ENCODE data around the gene KASH5.

KASH5 gene, protein sequence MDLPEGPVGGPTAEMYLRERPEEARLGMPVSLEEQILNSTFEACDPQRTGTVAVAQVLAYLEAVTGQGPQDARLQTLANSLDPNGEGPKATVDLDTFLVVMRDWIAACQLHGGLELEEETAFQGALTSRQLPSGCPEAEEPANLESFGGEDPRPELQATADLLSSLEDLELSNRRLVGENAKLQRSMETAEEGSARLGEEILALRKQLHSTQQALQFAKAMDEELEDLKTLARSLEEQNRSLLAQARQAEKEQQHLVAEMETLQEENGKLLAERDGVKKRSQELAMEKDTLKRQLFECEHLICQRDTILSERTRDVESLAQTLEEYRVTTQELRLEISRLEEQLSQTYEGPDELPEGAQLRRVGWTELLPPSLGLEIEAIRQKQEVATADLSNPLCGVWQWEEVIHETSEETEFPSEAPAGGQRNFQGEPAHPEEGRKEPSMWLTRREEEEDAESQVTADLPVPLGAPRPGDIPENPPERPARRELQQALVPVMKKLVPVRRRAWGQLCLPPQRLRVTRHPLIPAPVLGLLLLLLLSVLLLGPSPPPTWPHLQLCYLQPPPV

GRCh38 chr19:49387936-49388372 is at the start of gene KASH5:
Gene KASH5 (plus strand): TSS chr19:49388249. CDS start chr19:49390884, 2,635 bp downstream.
- no peak for DNase-seq

DNA sequence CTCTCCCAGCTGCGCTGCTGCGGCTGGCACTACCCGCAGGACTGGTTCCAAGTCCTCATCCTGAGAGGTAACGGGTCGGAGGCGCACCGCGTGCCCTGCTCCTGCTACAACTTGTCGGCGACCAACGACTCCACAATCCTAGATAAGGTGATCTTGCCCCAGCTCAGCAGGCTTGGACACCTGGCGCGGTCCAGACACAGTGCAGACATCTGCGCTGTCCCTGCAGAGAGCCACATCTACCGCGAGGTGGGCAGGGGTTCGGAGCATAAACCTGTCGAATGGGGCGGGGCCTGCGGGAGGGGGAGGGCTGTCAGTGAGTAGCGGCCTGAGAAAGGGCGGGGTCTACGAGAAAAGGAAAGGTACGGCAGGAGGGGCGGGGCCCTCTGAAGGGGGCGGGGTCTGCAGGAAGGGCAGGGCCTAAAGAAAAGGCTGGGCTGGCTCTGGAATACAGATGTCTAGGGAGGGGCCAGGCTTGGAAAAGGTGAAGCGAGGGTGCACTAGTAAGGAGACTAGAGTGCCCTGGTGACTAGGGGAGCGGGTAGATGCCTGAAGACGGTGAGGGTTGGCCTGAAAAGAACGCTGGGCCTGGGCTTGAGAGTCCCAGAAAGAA is 49.3 kb upstream of the KASH5 start:
- no peak for DNase-seq

DNA sequence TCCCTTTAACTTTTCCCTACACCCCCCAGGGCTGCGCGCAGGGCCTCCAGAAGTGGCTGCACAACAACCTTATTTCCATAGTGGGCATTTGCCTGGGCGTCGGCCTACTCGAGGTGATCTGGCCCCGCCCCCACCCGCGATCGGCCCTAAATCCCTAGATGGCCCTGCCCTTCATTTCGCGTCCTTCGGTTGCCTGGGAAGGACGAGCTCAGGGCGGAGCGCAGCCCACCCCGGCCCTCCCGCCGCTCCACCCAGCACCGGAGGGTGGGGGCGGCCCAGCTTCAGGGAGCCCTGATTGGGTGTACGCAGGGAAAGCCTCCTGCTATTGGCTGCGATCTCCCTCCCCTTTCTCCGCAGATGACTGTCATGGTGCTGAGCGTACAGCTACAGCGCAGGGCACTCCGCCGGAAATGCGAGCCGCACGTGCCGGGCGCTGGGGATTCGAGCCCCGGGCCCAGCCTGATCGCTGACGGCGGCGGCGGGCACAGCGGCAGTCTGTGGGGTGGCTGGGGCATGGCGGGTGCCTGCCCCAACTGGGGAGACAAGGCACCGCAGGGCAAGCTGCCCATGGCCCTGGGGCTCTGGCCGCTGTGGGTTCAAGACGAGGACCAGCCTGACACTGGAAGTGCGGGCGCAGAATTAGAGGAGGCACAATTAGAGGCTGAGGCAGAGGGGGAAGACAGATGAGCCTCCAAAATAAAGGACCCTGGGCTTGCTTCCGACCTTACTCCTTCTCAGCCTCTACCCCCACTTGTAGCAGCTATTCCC is 48.6 kb upstream of the KASH5 start:
- no peak for DNase-seq

- peak; percentile 28 for DNase-seq
Observed at GRCh38 chr19:49340069-49340864, 47.8 kb upstream of the KASH5 start.

GRCh38 chr19:49340865-49341718 is 47.0 kb upstream of the KASH5 start:
- no peak for DNase-seq

DNA sequence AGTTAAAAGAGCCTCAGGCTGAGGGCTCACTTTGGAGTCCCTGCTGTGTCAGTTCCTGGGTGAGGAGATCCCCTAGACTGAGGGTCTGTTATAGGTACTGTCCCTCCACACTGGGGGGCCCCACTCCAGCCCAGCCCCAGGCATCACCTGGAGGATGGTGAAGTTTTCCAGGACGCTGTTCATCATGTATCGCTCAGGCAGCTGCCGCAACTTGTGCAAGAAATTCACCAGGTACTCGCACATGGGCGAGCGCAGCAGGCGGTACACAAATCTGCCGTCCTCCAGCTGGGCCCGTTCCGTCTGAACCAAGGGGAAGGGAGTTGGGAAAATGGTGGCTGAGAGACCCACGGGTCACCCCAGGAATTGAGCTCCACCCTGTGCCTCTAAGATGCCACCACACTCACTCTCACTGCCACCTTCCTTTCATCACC is 45.7 kb upstream of the KASH5 start:
- DNase-seq, result no peak

DNA sequence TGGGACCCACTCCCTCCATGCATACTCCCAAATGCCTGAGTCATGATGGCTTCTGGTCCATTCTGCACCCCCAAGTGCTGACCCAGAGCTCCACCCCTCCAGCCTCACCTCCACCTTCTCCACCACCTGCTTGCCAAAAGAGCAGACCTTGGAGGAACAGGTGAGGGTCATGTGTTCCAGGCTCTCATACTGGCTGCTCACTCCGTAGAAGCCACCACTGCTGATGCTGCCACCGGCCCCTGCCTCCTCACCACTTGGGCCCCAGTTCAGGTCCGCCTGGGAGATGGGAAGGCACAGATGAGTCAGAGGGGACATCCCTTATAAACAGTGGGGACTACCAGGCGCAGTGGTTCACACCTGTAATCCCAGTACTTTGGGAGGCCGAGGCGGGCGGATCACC is 44.9 kb upstream of the KASH5 start:
- no peak for DNase-seq

GRCh38 chr19:49344505-49345423 is 43.3 kb upstream of the KASH5 start:
- no peak for DNase-seq

GRCh38 chr19:49347191-49347590 is 40.9 kb upstream of the KASH5 start:
- DNase-seq, result no peak

GRCh38 chr19:49347835-49348234 is 40.2 kb upstream of the KASH5 start:
- no peak for DNase-seq

GRCh38 chr19:49348305-49349189 is 39.5 kb upstream of the KASH5 start:
- DNase-seq, result no peak

GRCh38 chr19:49349567-49349966 is 38.5 kb upstream of the KASH5 start:
- DNase-seq, result no peak

DNA sequence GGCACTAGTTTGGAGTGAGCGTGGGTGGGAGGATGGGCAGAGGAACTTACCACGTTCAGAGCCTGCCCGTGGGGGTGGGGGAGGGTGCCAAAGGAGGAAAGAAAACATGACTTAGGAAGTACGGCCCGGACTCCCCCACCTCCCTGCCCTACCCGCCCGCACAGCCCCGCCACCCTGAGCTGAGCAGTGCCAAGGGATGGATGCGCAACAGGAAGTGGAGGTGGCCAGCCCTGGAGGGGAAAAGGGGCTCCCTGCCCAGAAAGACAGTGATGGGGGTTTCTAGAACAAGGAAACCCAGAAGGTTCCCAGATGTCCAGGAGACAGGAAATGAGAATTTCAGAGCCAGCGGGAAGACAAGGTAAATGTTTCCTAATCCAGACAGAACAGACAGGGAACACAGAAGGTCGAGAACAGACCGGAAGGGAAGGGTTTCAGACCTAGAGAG is 32.1 kb upstream of the KASH5 start:
- DNase-seq, result no peak

DNA sequence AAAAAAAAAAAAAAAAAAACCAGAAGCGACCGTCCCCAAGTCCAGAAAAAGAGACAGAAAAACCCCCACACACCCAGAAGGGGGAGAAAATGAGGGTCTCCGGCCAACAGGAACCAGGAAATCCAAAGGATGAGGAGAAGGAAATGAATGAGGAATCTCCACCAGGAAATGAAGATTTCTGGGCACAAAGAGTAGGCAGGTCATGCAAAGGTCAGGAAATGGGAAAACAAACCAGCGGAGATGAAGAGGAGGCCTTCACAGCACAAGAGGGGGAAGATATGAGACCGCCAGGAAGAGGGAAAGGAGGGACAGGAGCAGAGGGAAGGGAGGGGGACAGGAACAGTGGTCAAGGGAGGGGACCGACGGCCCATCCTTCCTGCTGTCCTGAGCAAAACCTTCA is 31.7 kb upstream of the KASH5 start:
- DNase-seq, result no peak

- no peak for DNase-seq
Observed at GRCh38 chr19:49357186-49357585, 30.9 kb upstream of the KASH5 start.

GRCh38 chr19:49359851-49360820 is 27.9 kb upstream of the KASH5 start:
- no peak for DNase-seq

DNA sequence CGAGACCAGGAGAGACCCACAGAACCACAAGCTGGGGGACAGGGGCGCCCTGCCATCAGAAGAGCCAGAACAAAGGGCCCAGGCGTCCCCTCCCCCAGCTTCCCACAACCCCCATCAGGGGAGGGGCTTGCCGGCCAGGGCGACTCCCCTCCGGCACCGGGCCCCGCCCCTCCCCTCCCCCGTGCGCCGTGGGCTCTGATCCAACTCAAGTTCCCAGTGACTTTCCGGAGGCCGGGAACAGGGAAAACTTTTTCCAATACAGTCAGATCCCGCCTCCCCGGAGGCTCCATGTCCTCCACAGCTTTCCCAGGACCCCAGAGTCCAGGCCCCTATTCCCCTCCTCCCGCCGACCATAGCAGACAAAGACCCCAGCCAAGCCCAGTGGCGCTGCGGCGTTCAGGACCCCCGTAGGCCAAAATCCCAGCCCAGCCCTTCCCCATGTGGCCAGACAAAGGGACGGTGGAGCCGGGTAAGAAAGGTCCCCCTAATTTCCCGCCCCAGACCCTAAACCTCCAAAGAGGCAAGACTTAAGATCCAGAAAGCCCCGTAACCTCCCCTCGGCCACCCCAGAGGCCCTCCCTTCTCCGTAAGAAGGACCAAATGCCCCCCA is 26.5 kb upstream of the KASH5 start:
- no peak for DNase-seq
